Natural killer cell (primary cell): ENCODE results near the gene MYO18B. TPM values are rescaled to one million over a fixed set of nuclear protein-coding genes. Genes with fewer than 3 reads are reported as not detected.

Experiments
- ATAC-seq, 3 donors: fragments of 150-1000 bp in 2 of 3; fragments of 200-7000 bp in 1 of 3; cut with Tn5 transposase; 1 replicate in 1 of 3; 2 replicates in 2 of 3; pipeline ENCODE4 v1.10.0; 2021; ENCODE audit warnings: mild to moderate bottlenecking in 2 of 3, moderate library complexity in 2 of 3
- DNase-seq, 2 donors: peaks; one replicate each; pipeline versions ENCODE4 v3.0.0 to v3.0.0-alpha.2; 2013 to 2021; ENCODE audit warnings: mixed read lengths in 1 of 2
- H3K27ac ChIP-seq: one replicate; pipeline ENCODE4 v1.5.1; 2013; ENCODE audit warnings: mild to moderate bottlenecking, low read length
- H3K27me3 ChIP-seq: one replicate; pipeline ENCODE4 v1.6.1; 2013; ENCODE audit warnings: low read length; ENCODE audit not compliant: control insufficient read depth, insufficient read depth
- H3K36me3 ChIP-seq: one replicate; pipeline ENCODE4 v1.6.1; 2013; ENCODE audit warnings: low read length; ENCODE audit not compliant: control insufficient read depth, insufficient read depth
- H3K4me1 ChIP-seq: one replicate; pipeline ENCODE4 v1.6.1; 2013; ENCODE audit warnings: low read length; ENCODE audit not compliant: control insufficient read depth, insufficient read depth
- H3K4me3 ChIP-seq: one replicate; pipeline ENCODE4 v1.5.1; 2013; ENCODE audit warnings: low read length
- H3K9me3 ChIP-seq: one replicate; pipeline ENCODE4 v1.6.1; 2013; ENCODE audit warnings: low read length; ENCODE audit not compliant: control insufficient read depth, insufficient read depth
- H3K27ac Mint-ChIP-seq, 2 donors: one replicate each; pipeline ENCODE4 v1.8.0; 2022; ENCODE audit warnings: mild to moderate bottlenecking in 2 of 2, mixed read lengths in 2 of 2, moderate library complexity in 1 of 2
- H3K27me3 Mint-ChIP-seq, 2 donors: one replicate each; pipeline ENCODE4 v1.8.0; 2022; ENCODE audit warnings: low read depth in 2 of 2, mixed read lengths in 2 of 2
- H3K36me3 Mint-ChIP-seq: one replicate; pipeline ENCODE4 v1.8.0; 2022; ENCODE audit warnings: mixed read lengths
- H3K4me1 Mint-ChIP-seq, 2 donors: one replicate each; pipeline ENCODE4 v1.8.0; 2022; ENCODE audit warnings: mixed read lengths in 2 of 2
- H3K4me3 Mint-ChIP-seq: one replicate; pipeline ENCODE4 v1.8.0; 2022; ENCODE audit warnings: mild to moderate bottlenecking, moderate library complexity, mixed read lengths
- H3K9me3 Mint-ChIP-seq, 2 donors: one replicate each; pipeline ENCODE4 v1.8.0; 2022; ENCODE audit warnings: mixed read lengths in 2 of 2
- WGBS: methylation state at CpG from one replicate; pipeline ENCODE4 v1.1.7; 2013; ENCODE audit warnings: missing lambda C conversion rate; ENCODE audit not compliant: insufficient coverage; 5-methylcytosine and 5-hydroxymethylcytosine counted together
- intact Hi-C: fragments of 100-400 bp; cut with micrococcal nuclease; formaldehyde crosslinking; loops from one replicate; pipeline ENCODE4 v1.14.2; 2022
- total RNA-seq, 4 donors: library from RNA; stranded (reverse); fragments of 120-200 nt in 1 of 4; gene quantifications; one replicate each; pipeline versions ENCODE4 v1.2.3 to v1.2.4, GENCODE V29; 2013 to 2022
- TF ChIP-seq, protein P1 (sequence below): fragments of 200-600 bp; IDR thresholded peaks from one replicate; pipeline ENCODE4 v1.8.0; 2022; ENCODE audit warnings: antibody characterized with exemption

The MYO18B gene
- total RNA-seq, 3 donors from 2014 or later (not counting 1 experiment from before 2014, with no cell fraction given) = 0.07 to 0.14 (median 0.10) TPM

GRCh38 chr22:25997886-25998775 is 256.1 kb downstream of the MYO18B start:
- ATAC-seq (no peak), DNase-seq (no peak)
- Histone ChIP-seq H3K36me3 (no peaks in the 10 kb centered on the region), H3K4me1 (no peaks in the 10 kb centered on the region), H3K9me3 (no peaks in the 10 kb centered on the region), H3K27ac (no peak overlapping the region), H3K27me3 (peaks cover 5% of the 10 kb centered on the region), H3K4me3 (no peak overlapping the region)
- 81% methylated on average over 10 of the region's 11 CpGs for WGBS
- TF ChIP-seq, protein P1, sequence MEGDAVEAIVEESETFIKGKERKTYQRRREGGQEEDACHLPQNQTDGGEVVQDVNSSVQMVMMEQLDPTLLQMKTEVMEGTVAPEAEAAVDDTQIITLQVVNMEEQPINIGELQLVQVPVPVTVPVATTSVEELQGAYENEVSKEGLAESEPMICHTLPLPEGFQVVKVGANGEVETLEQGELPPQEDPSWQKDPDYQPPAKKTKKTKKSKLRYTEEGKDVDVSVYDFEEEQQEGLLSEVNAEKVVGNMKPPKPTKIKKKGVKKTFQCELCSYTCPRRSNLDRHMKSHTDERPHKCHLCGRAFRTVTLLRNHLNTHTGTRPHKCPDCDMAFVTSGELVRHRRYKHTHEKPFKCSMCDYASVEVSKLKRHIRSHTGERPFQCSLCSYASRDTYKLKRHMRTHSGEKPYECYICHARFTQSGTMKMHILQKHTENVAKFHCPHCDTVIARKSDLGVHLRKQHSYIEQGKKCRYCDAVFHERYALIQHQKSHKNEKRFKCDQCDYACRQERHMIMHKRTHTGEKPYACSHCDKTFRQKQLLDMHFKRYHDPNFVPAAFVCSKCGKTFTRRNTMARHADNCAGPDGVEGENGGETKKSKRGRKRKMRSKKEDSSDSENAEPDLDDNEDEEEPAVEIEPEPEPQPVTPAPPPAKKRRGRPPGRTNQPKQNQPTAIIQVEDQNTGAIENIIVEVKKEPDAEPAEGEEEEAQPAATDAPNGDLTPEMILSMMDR = no peak
- Mint-ChIP-seq H3K9me3 (no peaks in the 10 kb centered on the region), H3K27me3 (peaks cover 12 to 20% of the 10 kb centered on the region in 2 donors), H3K36me3 (no peaks in the 10 kb centered on the region), H3K4me3 (no peak overlapping the region), H3K27ac (no peak overlapping the region), H3K4me1 (no peaks in the 10 kb centered on the region)
- intact Hi-C loops = no loop called here

DNA sequence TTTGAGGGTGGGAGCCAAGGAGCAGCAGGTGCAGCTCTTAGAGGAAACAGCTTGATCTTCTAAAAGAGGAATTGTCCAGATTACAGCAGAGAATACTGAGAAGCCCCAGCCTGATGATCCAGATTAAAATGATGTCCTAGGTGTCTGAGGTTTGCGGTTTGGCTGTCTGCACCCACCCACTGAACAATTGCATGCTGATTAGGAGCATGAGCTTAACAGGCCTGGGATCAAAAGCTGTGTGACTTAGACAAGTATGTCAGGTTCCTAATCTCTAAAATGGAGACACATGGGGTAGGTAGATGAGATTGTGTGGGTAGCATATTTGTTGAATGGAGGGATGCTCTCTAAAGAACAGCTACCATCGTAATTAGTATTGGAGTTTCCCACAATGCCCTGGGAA is 260.5 kb downstream of the MYO18B start:
- WGBS = 92% methylated on average over 2 of the region's 2 CpGs
- no peak overlapping the region for H3K27ac Mint-ChIP-seq
- no peak overlapping the region for H3K27ac ChIP-seq
- no peaks in the 10 kb centered on the region for H3K9me3 Mint-ChIP-seq
- peaks cover 11% of the 10 kb centered on the region in 2 donors for H3K27me3 Mint-ChIP-seq
- no peaks in the 10 kb centered on the region for H3K36me3 Mint-ChIP-seq
- no peaks in the 10 kb centered on the region for H3K36me3 ChIP-seq
- H3K4me3 ChIP-seq = no peak overlapping the region
- no peaks in the 10 kb centered on the region for H3K4me1 Mint-ChIP-seq
- H3K27me3 ChIP-seq = peaks cover 5% of the 10 kb centered on the region
- H3K9me3 ChIP-seq = peaks cover 3% of the 10 kb centered on the region
- intact Hi-C loops = no loop called here
- H3K4me3 Mint-ChIP-seq = no peak overlapping the region
- no peaks in the 10 kb centered on the region for H3K4me1 ChIP-seq
- TF ChIP-seq, protein P1 = no peak
- ATAC-seq (no peak), DNase-seq (no peak)

GRCh38 chr22:26004477-26004876 is 262.5 kb downstream of the MYO18B start:
- Mint-ChIP-seq H3K4me3 (no peak overlapping the region), H3K27me3 (peaks cover 11 to 17% of the 10 kb centered on the region in 2 donors), H3K4me1 (no peaks in the 10 kb centered on the region), H3K9me3 (no peaks in the 10 kb centered on the region), H3K27ac (no peak overlapping the region), H3K36me3 (no peaks in the 10 kb centered on the region)
- TF ChIP-seq, protein P1 = no peak
- intact Hi-C loops = no loop called here
- Histone ChIP-seq H3K27me3 (peaks cover 5% of the 10 kb centered on the region), H3K4me1 (no peaks in the 10 kb centered on the region), H3K4me3 (no peak overlapping the region), H3K27ac (no peak overlapping the region), H3K9me3 (peaks cover 3% of the 10 kb centered on the region), H3K36me3 (no peaks in the 10 kb centered on the region)
- DNase-seq (no peak), ATAC-seq (no peak)
- WGBS = 86% methylated on average over 4 of the region's 4 CpGs
